ENCODE data around the gene SH2D1B. TPM values are rescaled to one million over a fixed set of nuclear protein-coding genes. Genes with fewer than 3 reads are reported as not detected.

Gene SH2D1B
- total and polyA plus RNA-seq, 2 experiments from 2014 or later = not detected

- no peak for ATAC-seq
- Histone ChIP-seq H2AFZ (no peak overlapping the region), H3K36me3 (ENCODE audit: insufficient read depth) (no peaks in the 10 kb centered on the region), H3K4me2 (no peak overlapping the region), H3F3A (replicated peaks; ENCODE audit: low read depth) (no peaks in the 10 kb centered on the region), H3K4me3 (no peak overlapping the region), H4K20me1 (replicated peaks; ENCODE audit: insufficient read depth) (no peaks in the 10 kb centered on the region), H3K27ac (ENCODE audit: low read depth) (no peak overlapping the region), H3K79me2 (replicated peaks; ENCODE audit: insufficient read depth) (no peaks in the 10 kb centered on the region), H3K9me2 (ENCODE audit: insufficient read depth) (no peaks in the 10 kb centered on the region), H3K4me1 (ENCODE audit: insufficient read depth) (no peaks in the 10 kb centered on the region), H3K27me3 (ENCODE audit: insufficient read depth) (no peaks in the 10 kb centered on the region)
- Mint-ChIP-seq H3K27me3 (ENCODE audit: insufficient read depth, low read depth, poor library complexity) (peaks cover 29% of the 10 kb centered on the region), H3K4me1 (peaks cover 29% of the 10 kb centered on the region), H3K36me3 (ENCODE audit: low read depth) (peaks cover 26% of the 10 kb centered on the region), H3K27ac (no peak overlapping the region), H3K4me3 (no peak overlapping the region), H3K9me3 (no peaks in the 10 kb centered on the region)
- no peak for TF ChIP-seq JUNB (IDR thresholded peaks at IDR 0.05; ENCODE audit: unreplicated experiment)
- TF ChIP-seq CTCF (conservative IDR thresholded peaks at IDR 0.05; ENCODE audit: low read depth in 2 of 2) = no peak
- TF ChIP-seq ZNF331 (CRISPR knock-in tag; IDR thresholded peaks at IDR 0.05; ENCODE audit: low read depth) = no peak
- no peak for TF ChIP-seq REST (IDR thresholded peaks at IDR 0.05; ENCODE audit: unreplicated experiment)
- no peak for TF ChIP-seq EZH2 (IDR thresholded peaks at IDR 0.05; ENCODE audit: low read depth, unreplicated experiment)
- TF ChIP-seq POLR2AphosphoS5 (IDR thresholded peaks at IDR 0.05; ENCODE audit: low read depth) = no peak
- no peak for TF ChIP-seq NANOG (IDR thresholded peaks at IDR 0.05; ENCODE audit: borderline replicate concordance)
- TF ChIP-seq CREB1 (CRISPR knock-in tag; IDR thresholded peaks at IDR 0.05; ENCODE audit: low read depth) = no peak
- DNase-seq (ENCODE audit: low spot score) = no peak
Measured at GRCh38 chr1:162385702-162386101, 26.2 kb downstream of the SH2D1B start.

GRCh38 chr1:162385280-162385623, 26.7 kb downstream of the SH2D1B start:
- Histone ChIP-seq H3K79me2 (replicated peaks; ENCODE audit: insufficient read depth) (no peaks in the 10 kb centered on the region), H2AFZ (no peak overlapping the region), H3K36me3 (ENCODE audit: insufficient read depth) (no peaks in the 10 kb centered on the region), H3K4me2 (no peak overlapping the region), H3K9me2 (ENCODE audit: insufficient read depth) (no peaks in the 10 kb centered on the region), H4K20me1 (replicated peaks; ENCODE audit: insufficient read depth) (no peaks in the 10 kb centered on the region), H3K27ac (ENCODE audit: low read depth) (no peak overlapping the region), H3K4me3 (no peak overlapping the region), H3K4me1 (ENCODE audit: insufficient read depth) (no peaks in the 10 kb centered on the region), H3K27me3 (ENCODE audit: insufficient read depth) (no peaks in the 10 kb centered on the region), H3F3A (replicated peaks; ENCODE audit: low read depth) (no peaks in the 10 kb centered on the region)
- ATAC-seq (no peak), DNase-seq (ENCODE audit: low spot score) (no peak)
- Mint-ChIP-seq H3K27ac (peak overlapping the region; percentile 57; the same call in 1 of the 2 replicates), H3K9me3 (no peaks in the 10 kb centered on the region), H3K27me3 (ENCODE audit: insufficient read depth, low read depth, poor library complexity) (peaks cover 25% of the 10 kb centered on the region), H3K36me3 (ENCODE audit: low read depth) (peaks cover 26% of the 10 kb centered on the region), H3K4me3 (no peak overlapping the region), H3K4me1 (peaks cover 26% of the 10 kb centered on the region)
- TF ChIP-seq REST (IDR thresholded peaks at IDR 0.05; ENCODE audit: unreplicated experiment) (no peak), EZH2phosphoT487 (IDR thresholded peaks at IDR 0.05; ENCODE audit: unreplicated experiment) (no peak), ZNF331 (CRISPR knock-in tag; IDR thresholded peaks at IDR 0.05; ENCODE audit: low read depth) (no peak), JUNB (IDR thresholded peaks at IDR 0.05; ENCODE audit: unreplicated experiment) (no peak), NANOG (IDR thresholded peaks at IDR 0.05; ENCODE audit: borderline replicate concordance) (no peak)
